GM21381 (cell line): ENCODE results near the gene GNA12.

Experiments
- ATAC-seq: cut with Tn5 transposase; IDR thresholded peaks from one replicate; pipeline ENCODE4 v1.9.1; 2021; ENCODE audit warnings: mild to moderate bottlenecking, moderate library complexity; ENCODE audit not compliant: unreplicated experiment

GNA12 gene

DNA sequence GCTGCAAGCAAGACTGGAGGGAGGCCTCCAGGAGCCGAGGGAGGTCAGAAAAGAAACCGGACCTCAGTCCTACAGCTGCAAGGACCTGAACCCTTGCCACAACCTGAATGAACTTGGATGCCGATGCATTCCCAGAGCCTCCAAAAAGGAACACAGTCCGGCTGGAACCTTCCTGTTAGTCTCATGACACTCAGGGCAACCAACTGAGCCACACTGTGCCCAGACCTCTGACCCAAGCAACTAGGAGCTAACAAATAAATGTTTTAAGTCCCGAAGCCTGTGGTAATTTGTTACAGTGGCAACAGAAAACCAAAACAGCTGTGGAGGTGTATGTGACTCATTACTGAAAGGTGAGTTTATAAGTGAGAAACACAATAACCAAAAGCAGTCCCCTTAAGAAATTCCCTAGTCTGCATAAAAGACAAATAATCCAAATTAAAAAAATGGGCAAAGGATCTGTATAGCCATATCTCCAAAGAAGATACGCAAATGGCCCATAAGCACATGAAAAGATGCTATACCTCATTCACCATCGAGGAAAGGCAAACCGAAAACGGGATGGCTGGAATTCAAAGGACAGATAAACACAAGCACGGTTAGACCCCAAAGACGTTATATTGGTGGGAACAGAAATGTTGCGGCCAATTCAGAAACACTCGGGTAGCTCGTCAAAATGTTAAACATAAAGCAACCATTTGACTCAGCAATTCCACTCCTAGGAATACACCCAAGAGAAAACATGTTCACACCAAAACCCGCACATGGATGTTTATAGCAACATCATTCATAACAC, 24.8 kb downstream of the GNA12 start:
- no peak for ATAC-seq

DNA sequence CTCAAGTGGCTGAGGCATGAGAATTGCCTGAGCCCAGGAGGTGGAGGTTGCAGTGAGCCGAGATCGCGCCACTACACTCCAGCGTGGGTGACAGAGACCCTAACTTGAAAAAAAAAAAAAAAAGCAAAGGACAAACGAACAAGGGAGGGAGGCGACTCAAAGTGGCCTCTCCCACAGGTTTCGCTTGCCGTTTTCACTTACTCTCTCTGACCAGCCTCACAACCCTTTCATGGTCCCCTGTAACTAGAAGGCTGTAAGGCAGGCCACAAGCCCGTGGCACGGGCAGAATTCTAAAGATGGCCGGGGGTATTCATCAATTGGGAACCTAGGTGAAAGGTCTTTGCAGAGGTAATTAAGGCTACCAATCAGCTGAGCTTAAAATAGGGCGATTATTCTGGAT, 25.5 kb downstream of the GNA12 start:
- ATAC-seq: no peak

DNA sequence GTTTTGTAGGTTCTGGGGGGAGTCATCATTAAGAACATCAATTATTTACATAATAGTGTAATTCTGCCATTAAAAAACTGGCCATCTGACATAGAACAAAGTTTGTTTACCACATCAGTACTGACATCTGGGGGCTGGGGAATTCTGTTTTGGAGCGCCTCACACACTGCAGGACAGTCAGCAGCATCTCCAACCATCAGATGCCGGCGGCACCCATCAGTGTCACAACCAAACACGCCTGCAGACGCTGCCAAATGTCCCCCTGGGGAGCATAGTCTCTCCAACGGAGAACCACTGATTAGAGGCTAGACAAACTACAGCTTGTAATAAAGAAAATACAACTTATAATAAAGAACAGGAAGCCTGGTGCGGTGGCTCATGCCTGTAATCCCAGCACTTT, 26.0 kb downstream of the GNA12 start:
- ATAC-seq: no peak

DNA sequence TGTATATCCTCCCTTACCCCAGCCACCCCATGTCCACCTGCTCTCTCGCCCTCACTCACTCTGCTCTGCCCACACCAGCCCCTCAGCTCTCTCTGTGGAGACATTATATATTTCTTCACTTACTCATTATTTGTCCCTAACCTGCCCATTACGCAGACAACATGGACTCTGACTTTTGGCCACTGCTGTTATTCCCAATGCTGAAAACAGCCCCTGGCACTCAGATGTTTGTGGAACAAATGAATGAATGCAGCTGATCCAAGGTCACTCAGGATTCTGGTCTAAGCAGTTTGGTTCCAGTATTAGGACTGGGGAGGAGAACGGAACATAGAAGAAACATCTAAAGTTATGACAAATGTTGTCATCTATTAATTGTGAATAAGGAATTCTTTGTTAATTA, 26.7 kb downstream of the GNA12 start:
- no peak for ATAC-seq

DNA sequence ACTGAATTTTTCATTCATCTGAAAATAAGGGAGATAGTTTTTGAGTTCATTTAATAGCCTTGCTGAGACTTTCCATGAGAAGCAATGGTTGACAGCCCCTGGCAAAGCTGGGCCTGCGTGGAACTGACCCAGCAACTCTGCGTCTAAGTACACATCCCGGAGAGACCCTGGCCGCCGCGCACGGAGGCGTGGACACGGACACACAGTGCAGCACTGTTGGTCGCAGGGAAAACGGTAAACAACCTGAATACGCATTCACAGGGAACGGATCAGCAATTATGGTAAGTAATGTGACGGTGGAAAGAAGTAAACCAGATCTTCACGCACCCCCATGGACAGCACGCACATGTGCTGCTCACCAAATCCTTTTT, 28.2 kb downstream of the GNA12 start:
- no peak for ATAC-seq

DNA sequence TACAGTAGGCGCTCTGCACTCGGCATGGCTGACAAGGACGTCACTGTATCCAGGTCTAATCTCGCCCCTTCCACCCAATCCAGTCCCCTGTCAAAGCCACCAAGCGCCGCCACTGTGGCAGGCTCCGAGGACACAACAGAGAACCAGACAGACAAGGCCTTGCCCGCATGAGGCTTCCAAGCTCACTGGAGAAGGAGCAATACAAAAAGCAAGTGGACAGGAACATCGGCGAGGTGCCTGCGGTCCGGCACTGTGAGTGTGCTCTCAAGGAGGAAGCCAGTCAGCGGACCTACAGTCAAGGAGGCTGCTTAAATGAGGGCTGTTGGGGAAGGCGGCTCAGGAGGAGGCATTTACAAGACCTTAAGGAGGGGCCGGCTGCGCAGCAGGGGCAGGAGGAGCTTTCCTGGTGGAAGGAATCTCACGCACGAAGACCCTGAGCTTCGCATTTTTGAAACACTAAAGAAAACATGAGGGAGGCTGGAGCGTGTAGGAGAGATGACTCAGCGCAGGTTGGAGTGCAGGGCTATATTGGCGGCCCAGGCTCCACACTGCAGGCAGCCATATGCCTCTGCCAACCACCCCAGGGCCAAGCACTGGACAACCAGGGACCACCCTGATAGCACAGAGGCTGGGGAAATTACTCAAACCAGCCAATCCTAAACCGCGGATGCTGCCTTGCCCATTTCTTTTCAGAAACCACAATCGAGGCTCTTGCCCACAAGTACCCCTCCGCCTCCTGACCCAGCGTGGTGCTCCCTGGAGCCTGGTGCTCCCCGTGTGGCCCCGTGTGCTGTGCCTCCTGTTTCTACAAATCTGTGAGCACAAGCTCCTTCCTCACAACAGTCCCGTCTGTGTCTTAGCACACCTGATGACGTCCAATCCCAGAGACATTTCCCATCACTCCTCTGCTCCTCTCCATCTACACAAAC, 28.9 kb downstream of the GNA12 start:
- ATAC-seq: no peak

DNA sequence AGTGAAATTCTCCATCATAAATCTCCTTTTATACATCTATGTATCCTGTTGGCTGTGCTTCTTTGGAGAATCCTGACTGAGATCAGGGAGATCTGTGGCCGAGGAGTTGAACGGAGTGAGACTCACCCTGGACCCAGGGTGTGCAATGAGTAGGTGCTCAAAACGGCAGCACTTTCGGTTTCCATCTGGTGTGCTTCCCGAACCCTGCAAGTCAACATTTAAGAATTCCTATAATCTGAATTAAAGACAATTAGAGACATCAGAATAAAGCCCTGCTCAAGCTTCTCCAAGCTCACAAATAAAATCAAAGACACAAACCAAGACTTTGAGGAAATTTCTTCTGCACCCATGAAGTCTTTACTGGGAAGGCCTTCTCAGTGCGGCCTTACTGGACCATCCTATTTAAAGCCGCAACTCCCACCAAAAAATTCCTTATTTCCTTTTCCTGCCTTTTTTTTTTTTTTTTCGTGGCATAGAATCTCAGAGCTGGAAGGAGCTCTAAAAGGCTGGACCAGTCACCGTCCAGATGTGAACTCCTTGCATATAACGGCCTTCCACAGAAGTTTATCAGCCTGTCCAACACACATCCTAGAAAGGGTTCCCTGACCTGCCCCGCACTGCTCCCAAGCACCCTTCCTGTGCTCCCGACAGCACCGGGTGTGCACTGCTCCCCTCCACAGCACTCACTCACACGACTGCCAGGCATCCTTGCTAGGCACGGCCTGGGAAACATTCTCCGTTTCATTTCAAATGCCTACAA, 29.7 kb downstream of the GNA12 start:
- ATAC-seq: no peak

DNA sequence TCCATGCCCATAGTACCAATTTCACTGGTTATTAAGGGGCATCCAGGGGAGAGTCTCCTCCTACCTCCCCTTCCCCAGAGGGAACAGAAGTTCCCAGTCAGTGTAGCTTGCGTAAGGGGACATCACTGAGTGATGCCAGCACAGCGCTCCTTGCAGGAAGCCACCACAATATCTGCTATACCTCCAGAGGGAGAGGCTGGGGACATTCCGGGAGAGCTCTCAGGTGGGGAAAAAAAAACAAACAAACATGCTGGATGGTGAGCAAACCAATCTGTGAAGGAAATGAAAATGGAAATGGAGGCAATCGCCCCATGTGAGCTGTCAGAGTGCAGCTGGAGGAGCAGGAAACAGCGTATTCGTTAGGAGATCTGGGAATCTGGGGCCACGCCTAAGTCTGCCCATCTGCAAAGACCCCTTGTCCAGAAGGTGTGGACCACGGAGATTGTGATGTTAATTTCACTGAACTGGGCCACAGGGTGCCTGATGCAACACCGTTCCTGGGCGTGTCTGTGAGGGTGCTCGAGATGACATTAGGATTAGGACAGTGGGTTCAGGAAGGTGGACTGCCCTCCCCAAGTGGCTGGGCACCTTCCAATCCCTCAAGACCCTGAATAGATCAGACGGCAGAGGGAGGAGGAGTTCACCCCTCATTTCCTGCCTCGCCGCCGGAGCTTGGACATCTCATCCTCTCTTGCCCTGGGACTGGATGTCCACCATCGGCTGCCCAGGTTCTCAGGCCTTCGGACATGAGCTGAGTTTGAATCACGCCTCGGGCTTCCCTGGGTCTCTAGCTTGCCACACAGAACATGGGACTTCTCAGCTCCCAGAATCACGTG, 30.5 kb downstream of the GNA12 start:
- ATAC-seq: no peak

DNA sequence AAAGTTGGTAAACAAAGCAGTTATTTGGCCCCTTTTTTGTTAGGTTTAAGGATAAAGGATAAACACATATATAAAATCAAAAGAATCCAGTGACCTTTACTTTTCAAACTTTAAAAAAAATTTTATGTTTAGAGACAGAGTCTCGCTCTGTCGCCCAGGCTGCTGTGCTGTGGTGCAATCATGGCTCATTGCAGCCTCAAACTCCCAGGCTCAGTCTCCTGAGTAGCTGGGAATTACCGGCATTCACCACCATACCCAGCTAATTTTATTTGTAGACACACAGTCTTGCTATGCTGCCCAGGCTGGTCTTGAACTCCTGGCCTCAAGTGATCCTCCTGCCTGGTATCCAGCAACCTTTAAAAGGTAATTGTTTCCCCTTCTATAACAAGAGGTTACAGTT, 31.3 kb downstream of the GNA12 start:
- ATAC-seq: no peak

DNA sequence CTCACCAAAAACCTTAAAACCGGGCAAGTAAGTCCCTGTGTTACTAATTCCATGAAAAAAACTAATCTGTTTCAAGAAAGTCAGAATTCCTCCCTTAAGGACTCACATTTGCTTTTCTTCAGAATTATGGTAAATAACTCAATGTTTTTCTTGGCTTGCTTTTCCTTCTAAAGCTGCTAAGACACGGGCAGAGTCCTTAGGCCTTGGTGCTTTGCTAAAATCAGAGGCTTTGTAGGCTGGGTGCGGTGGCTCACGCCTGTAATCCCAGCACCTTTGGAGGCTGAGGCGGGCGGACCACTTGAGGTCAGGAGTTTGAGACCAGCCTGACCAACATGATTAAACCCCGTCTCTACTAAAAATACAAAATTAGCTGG, 32.0 kb downstream of the GNA12 start:
- no peak for ATAC-seq

DNA sequence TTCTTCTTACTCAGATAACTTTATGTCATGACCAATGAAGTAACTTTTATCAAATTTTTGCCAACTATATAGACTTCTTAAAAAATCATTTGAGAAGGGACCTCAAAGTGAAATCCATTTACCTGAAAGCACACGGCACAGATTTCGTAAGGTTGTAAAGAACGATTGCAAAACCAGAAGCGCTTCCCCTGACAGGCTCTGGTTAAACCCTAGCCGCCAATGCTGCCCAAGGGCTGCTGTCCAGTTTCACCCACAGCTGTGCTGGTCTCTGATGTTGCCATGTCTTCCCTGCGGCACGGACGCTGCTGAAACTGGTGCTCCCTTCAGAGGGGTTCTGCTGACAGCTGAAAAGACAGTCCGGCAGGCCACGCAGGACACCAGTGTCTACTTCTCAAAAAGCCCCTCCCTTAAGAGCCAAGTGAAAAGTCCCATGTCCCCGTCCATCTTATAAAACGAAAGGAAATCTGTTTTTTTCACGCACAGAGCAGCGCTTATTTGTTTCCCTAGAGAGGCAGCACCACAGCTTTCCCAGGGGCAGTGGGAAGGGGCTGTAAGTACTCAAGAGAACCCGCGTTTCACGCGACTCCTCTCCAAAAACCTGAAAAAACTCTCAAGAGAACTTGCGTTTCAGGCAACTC, 32.5 kb downstream of the GNA12 start:
- no peak for ATAC-seq

DNA sequence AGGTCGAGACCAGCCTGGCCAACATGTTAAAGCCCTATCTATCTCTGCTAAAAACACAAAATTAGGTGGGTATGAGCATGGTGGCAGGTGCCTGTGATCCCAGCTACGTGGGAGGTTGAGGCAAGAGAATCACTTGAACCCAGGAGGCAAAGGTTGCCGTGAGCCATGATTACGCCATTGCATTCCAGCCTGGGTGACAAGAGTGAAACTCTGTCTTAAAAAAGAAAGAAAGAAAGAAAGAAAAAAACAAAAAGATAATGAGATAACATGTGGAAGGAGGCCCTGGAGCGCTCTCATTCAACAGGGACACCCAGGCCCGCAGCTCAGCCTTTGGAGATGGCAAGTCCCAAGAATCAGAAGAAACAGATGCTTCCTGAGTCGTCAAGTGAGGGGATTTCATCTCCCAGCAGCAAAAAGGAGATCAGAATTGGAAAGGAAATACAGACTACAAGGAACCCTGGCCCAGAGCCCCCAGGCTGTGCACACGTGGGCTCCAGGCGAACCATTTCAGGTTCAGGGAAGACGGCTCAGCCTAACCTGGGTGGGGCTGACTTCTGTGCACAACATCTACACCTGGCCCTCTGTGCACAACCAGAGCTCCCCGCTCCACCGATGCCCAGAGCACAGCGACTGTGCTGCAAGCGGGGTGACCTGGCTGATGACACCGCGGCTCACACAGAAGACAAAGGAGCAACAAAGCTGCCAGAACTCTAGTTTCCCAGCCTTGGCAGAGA, 33.3 kb downstream of the GNA12 start:
- no peak for ATAC-seq

DNA sequence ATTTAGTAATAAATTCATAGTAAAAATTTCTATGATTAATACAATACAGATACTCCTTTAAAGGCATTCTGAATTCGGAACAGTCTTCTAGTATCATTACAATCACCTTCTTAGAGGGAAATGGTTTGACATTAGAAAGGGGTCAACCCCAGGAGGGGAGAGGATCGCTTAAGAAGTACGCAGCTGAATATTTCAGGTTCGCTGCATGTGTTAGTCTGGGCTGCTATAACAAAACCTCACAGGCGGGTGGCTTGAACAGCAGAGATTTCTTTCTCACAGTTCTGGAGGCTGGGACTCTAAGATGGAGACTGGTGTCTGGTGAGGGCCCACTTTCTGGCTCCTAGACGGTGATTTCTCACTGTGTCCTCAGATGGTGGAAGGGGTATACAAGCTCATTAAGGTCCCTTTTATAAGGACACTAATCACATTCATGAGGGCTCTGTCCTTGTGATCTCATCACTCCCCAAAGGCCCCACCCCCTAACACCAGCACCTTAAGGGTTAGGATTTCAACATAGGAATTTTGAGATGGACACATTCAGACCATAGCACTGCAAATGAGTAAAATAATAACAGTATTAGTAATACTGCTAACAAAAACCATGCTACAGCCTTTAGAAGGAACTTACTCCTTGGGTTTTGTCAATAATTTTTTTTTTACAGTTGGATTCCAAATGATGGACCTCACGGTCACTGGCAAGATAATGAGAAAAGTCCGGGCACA, 34.0 kb downstream of the GNA12 start:
- no peak for ATAC-seq

DNA sequence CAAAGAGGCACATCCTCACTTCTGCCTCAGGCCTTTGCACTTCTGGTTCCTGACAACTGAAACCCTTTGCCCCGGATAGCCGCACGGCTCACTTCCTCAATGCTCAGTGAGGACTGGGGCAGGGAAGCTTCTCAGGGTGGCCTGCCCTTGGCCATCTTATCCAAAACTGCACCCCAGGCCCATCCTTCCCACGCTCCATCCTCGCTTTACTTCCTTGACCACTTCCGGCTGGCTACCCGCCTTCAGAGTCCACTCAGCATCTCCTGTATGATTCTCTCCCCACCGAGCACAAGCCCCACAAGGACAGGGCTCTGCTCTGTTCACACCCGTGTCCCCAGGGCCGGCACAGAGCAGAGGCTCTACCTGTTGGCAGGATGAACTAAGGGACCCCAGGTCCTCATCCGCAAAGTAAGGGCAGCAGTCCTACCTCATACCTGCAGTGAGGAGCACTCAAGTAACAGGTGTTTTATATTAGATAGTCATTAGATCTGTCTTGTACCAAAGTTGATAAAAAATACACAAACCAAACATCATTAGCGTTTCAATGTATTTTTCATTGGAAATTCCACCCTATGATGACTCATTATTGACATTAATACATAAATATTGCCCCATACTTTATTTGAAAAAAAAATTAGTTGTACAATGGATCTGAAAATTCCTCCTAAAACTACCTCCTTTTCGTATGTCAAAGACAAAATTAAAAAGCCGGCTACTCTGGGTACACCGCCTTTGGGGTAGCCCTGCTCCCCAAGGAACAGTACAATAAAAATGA, 35.0 kb downstream of the GNA12 start:
- ATAC-seq: no peak

DNA sequence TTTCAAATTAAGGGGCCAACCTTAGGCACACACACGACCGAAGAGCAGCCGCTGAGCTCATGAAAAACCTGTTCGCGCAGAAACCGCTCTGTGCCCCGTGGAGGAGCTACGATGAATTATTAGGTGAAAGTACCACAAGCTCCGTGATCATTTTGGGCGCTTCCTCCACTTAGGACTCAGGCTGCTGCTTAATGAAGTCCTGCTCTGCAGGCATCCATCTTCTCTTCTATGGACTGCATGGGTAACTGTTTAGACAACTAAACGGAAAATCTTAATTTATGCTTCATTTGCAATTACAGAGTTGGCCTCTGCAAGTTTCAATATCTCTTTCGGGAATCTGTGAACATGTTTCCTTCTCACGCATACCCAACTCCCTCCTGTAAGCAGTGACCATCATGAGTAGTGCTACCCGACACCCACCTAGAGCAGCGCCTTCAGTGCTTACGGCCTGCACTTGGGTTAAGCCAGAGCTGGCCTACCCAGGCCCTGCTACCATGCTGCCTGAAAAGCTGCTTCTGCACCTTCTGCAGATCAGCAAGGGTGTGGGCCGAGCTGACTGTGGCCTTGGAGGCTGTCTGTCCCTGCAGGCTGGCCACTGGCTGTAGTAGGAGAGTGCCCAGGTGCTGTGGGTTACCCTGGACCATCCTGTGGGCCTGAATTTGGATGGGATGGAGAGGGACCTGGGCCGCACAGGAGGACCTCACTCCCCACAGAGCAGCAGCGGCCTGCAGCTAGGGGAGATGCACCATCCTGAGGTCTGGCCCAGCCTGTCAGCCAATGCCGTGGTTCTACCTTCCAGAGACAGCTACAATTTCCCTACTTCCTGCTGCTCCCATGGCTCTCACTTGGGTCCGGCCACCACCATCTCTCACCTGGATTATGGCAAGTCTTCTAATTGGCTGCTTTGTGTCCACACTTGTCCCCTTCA, 36.0 kb downstream of the GNA12 start:
- ATAC-seq: peak; percentile 55

DNA sequence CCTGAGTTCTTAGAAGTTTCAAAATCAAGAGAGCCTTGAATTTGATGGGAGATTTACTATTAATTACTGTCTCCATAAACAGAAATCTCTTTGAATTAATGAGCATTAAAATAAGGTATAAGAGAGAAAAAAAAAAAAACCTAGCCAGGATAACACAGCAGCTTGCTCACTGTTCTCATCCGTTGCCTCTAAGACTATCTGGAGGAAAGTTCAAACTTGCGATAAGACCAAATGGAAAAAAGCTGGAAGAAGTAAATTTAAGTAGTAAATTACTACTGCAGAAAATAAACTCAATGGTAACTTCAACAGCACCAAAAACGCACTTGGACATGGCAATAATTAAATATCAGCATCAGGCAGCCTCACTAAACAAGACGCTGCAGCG, 36.7 kb downstream of the GNA12 start:
- no peak for ATAC-seq

DNA sequence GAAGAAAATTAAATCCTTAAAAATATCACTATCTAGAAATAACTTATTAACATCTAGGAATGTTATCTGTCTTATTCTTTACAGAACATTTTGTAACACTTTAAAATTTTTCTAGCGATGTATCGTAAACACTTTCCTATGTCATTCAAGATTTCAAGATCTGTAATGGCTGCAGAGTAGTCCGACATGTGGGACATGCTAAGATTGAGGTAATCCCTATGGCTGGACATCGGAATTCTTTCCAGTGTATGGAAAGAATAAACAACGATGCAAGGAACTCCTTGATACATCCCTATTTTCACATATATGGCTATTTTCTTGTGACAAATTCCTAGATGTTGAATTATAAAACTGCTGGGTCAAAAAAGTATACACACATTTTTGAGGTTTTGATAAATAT, 37.5 kb downstream of the GNA12 start:
- no peak for ATAC-seq
